GM12874 (cell line): ENCODE results near the gene ARID3B.

Source experiments
- CTCF ChIP-seq: IDR thresholded peaks from 2 replicates; pipeline ENCODE4 v1.5.1; 2011; ENCODE audit warnings: low read depth, mild to moderate bottlenecking, control low read depth, low read length, moderate library complexity; ENCODE audit not compliant: insufficient read depth

Gene ARID3B

GRCh38 chr15:74571191-74571590, 30.2 kb downstream of the ARID3B start:
- TF ChIP-seq CTCF = no peak

DNA sequence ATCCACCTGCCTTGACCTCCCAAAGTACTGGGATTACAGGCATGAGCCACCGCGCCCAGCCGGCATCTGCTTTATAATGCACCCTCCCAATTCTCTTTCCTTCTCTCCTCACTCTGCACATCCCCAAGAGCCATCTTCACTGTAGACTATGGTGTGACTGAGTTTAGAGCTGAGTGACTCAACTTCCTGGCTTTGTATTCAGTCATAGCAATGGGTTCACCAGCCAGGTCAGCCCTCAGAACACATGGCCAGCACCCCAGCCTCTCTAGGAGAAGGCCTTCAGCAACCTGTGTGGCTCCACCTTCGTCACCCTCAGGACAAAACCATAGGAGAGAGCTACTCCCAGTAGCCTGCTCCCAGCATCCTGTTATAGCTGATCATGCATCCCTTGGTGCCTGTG, 33.0 kb downstream of the ARID3B start:
- no peak for TF ChIP-seq CTCF

- TF ChIP-seq CTCF = no peak
Measured at GRCh38 chr15:74578496-74578994, 37.5 kb downstream of the ARID3B start.

DNA sequence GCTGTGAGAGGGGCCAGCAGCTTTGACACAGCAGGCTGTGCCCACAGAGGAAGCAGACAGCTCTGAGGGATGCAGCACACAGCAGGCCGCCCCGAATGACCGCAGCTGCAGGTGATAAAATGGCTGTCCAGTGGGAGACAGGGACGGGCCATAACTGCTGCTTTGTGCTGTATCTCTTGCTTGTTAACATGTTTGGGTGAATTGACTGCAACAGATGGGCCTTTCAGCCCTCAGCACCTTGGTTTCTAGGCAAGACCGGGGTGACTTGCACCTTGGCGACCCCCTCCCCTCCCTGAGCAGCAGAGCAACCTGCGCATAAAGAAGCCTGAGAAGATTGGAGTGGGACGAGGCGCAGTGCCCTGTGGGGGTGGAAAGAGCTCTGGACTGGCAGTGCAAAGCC, 38.0 kb downstream of the ARID3B start:
- no peak for TF ChIP-seq CTCF

DNA sequence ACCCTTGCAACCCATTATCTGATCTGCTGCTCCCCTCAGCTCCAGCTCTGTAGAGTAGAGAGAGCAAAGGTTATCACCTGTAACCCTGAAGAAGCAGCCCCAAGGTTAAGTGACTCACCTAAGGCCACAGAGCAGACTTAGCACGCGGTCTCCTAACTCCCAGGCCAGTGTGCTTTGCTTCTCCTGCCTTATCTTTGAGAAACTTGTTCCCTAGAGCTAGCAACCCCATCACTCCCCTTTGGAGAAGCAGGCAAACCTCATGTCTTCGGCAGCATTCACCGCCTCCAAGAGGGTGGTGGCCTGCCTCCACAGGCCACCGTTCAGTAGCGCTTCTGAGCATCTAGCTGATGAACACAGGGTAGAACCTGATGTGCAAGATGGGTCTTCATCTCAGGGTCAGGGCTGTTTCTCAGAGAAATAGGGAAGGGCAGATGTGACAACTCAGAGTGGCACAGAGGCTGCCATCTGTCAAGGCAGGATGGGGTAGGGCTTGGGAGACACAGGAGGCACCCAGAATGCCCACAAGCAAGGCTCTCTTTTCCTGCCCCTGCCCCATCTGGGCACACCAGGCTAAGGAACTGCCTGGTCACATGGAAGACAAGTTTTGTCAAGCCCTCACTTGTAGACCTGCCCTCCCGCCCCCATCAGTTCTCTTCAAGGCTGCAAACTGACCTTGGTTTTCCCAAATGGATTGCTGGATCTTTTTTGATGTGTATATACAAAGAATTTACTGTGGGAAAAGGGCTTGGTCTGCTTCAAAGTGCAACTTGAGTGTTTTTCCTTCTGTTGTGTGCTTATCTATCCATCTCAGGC, 39.7 kb downstream of the ARID3B start:
- TF ChIP-seq CTCF = no peak

GRCh38 chr15:74584204-74584603, 43.2 kb downstream of the ARID3B start:
- no peak for TF ChIP-seq CTCF

DNA sequence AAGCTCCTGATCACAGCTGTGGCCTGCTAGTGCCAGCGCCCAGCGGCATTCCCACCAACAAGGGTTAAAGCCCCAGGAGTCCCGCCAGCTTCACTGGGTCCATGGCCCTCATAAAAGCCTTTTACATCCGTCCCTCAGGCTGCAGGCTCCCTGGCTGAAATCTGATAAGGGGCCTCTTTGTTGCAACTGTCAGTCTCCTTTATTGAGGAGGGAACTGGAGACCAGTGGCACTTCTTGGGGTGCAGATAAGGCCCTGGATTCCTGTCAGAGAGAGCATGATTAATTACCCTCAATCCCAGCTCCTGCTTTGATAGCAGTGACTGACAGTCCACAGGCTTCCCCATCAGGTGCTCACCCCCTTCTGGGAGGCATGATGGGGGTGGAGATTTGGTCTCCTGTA, 43.8 kb downstream of the ARID3B start:
- TF ChIP-seq CTCF = no peak
